ENCODE measurements around the gene UST.

DNA sequence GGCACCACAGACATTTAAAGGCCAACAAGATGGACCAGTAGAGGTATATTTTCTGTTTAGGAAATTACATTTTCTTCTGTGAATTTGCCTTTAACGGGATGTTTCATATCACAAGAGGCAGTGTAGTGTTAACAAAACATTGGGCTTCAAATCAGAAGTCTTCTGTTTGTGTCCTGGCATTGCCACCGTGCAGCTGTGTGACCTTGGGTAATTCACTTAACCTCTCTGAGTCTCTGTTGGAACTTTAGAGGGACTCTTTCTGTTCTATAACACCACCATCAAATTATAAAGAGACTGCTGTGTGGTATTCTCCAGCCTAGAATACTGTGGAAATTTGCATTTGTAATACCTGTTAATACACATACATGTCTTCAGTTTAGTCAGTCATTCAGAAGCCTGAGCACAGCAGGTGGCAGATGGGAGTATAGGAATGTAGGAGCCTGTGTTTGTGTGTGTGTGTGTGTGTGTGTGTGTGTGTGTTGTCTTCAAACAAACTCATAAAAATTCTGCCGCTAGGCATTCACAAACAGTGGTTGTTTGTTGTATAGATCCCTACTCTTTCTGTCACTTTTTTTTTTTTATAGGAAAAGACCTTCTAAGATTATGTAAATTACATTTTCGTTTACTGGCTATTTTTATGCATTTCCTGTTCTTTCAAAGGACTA, 22.6 kb downstream of the UST start:
- TF ChIP-seq CTBP1 (IDR thresholded peaks at IDR 0.05; ENCODE audit: borderline replicate concordance) = no peak
- TF ChIP-seq FOXA1 (IDR thresholded peaks at IDR 0.05) = no peak
- no peak for TF ChIP-seq SP1 (IDR thresholded peaks at IDR 0.05)
- no peak for TF ChIP-seq ZNF384 (IDR thresholded peaks at IDR 0.05)
- TF ChIP-seq L3MBTL2 (conservative IDR thresholded peaks at IDR 0.05) = no peak
- TF ChIP-seq TARDBP (IDR thresholded peaks at IDR 0.05) = no peak
